Ecto neural progenitor cell (in vitro differentiated cells): ENCODE data around the gene ZNF266.

Experiments used
- DNase-seq: peaks from one replicate; pipeline ENCODE4 v3.0.0-alpha.2; 2018; ENCODE audit warnings: low spot score

ZNF266 gene

GRCh38 chr19:9435279-9436268 lies at the start of gene ZNF266:
TSS of gene ZNF266 (minus strand) at chr19:9435573. CDS start at chr19:9420089, 15,484 bp downstream.
- peak; percentile 91 for DNase-seq

GRCh38 chr19:9485140-9485539 lies 49.8 kb upstream of the ZNF266 start:
- DNase-seq = no peak

GRCh38 chr19:9474975-9475374 lies 39.6 kb upstream of the ZNF266 start:
- DNase-seq = no peak

- DNase-seq = no peak
Observed at GRCh38 chr19:9467161-9467560, 31.8 kb upstream of the ZNF266 start.

GRCh38 chr19:9461938-9462337 lies 26.6 kb upstream of the ZNF266 start:
- DNase-seq = no peak

GRCh38 chr19:9456018-9456689 lies 20.8 kb upstream of the ZNF266 start:
- no peak for DNase-seq

GRCh38 chr19:9453953-9454352 lies 18.6 kb upstream of the ZNF266 start:
- no peak for DNase-seq

GRCh38 chr19:9445037-9445436 lies 9.7 kb upstream of the ZNF266 start:
- DNase-seq = no peak

- DNase-seq = no peak
Observed at GRCh38 chr19:9436358-9436757, 985 bp upstream of the ZNF266 start.

GRCh38 chr19:9431475-9431874 lies 3.9 kb downstream of the ZNF266 start:
- peak; percentile 52 for DNase-seq

GRCh38 chr19:9430444-9430843 lies 4.9 kb downstream of the ZNF266 start:
- DNase-seq = no peak

- DNase-seq = no peak
Observed at GRCh38 chr19:9427941-9428340, 7.4 kb downstream of the ZNF266 start.

GRCh38 chr19:9413240-9413954 lies 22.0 kb downstream of the ZNF266 start:
- no peak for DNase-seq

GRCh38 chr19:9407827-9408226 lies 27.5 kb downstream of the ZNF266 start:
- DNase-seq = no peak

GRCh38 chr19:9406798-9407352 lies 28.5 kb downstream of the ZNF266 start:
- no peak for DNase-seq

- no peak for DNase-seq
Observed at GRCh38 chr19:9381361-9381785, 54.0 kb downstream of the ZNF266 start.

GRCh38 chr19:9370738-9371619 lies 64.4 kb downstream of the ZNF266 start:
- no peak for DNase-seq

- no peak for DNase-seq
Observed at GRCh38 chr19:9362905-9363304, 72.5 kb downstream of the ZNF266 start, which contains the start of gene ZNF177. TSS of gene ZNF177 (plus strand) at chr19:9363013. CDS start at chr19:9378312, 15,299 bp downstream.
